ENCODE measurements around the gene CBFA2T3.

GRCh38 chr16:88928405-88929090, 48.5 kb downstream of the CBFA2T3 start:
- TF ChIP-seq EZH2 (conservative IDR thresholded peaks at IDR 0.05; ENCODE audit: low read depth, low read length) = no peak
- peak; percentile 65; the same call in 1 of the 2 replicates for TF ChIP-seq ZNF451 (CRISPR knock-in tag; IDR thresholded peaks at IDR 0.05)
- no peak for TF ChIP-seq MEIS2 (CRISPR knock-in tag; IDR thresholded peaks at IDR 0.05)
- no peak for TF ChIP-seq MAFK (conservative IDR thresholded peaks at IDR 0.05 in 1 of 2, IDR thresholded peaks at IDR 0.05 in 1 of 2; ENCODE audit: low read length in 2 of 2)
- TF ChIP-seq ZNF678 (CRISPR knock-in tag; IDR thresholded peaks at IDR 0.05) = no peak
- peak; percentile 62 for TF ChIP-seq CTCF (CRISPR knock-in tag; IDR thresholded peaks at IDR 0.05)
- TF ChIP-seq, protein P1, sequence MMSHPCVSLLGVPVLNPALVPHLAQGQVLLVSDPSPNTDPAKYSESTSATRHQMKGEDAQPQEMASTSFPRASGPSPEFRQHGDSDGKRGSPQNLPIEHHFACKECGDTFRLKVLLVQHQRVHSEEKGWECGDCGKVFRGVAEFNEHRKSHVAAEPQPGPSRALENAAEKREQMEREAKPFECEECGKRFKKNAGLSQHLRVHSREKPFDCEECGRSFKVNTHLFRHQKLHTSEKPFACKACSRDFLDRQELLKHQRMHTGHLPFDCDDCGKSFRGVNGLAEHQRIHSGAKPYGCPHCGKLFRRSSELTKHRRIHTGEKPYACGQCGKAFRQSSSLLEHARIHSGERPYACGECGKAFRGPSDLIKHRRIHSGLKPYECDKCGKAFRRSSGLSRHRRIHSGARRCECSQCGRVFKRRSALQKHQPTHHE (CRISPR knock-in tag; IDR thresholded peaks at IDR 0.05; ENCODE audit: borderline replicate concordance) = no peak
- no peak; the same call in 1 of the 2 replicates for TF ChIP-seq ZNF772 (CRISPR knock-in tag; IDR thresholded peaks at IDR 0.05)
- TF ChIP-seq ZNF546 (CRISPR knock-in tag; conservative IDR thresholded peaks at IDR 0.05) = no peak
- no peak for TF ChIP-seq ZNF513 (CRISPR knock-in tag; conservative IDR thresholded peaks at IDR 0.05)
- no peak for TF ChIP-seq ZFP36L1 (CRISPR knock-in tag; IDR thresholded peaks at IDR 0.05)
- no peak for TF ChIP-seq ZNF335 (CRISPR knock-in tag; IDR thresholded peaks at IDR 0.05)

Measured in HepG2 (cell line).